Fibroblast of skin of right quadriceps (primary cell): ENCODE measurements around the gene DUSP12.

Experiments
- DNase-seq: peaks from one replicate; pipeline ENCODE4 v3.0.0-alpha.2; 2013

DUSP12 gene

GRCh38 chr1:161770250-161770649, 20.7 kb downstream of the DUSP12 start:
- no peak for DNase-seq

GRCh38 chr1:161771161-161771560, 21.6 kb downstream of the DUSP12 start:
- no peak for DNase-seq

GRCh38 chr1:161771973-161772372, 22.4 kb downstream of the DUSP12 start:
- no peak for DNase-seq

DNA sequence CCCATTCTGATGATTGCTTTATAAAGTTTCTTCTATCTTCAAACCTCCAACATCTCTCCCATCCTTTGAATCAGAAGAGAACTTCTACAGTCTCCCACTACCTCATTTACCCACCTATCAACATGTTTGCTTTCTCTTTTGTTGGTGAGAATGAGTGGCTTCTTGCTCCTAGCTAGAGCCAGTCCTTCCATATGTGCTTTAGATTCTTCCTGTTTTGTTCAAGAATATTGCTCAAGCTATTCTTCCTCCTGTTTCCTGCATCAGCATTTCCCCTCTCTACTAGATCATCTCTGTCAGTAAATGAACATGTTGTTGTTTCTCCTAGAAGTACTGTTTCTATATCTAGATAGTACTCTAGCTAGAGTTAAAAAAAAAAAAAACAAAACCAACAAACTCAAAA, 22.8 kb downstream of the DUSP12 start:
- DNase-seq = no peak

GRCh38 chr1:161773791-161774190, 24.2 kb downstream of the DUSP12 start:
- no peak for DNase-seq

- DNase-seq = no peak
Measured at GRCh38 chr1:161777261-161777660, 27.7 kb downstream of the DUSP12 start.

GRCh38 chr1:161778522-161778921, 28.9 kb downstream of the DUSP12 start:
- DNase-seq = no peak

DNA sequence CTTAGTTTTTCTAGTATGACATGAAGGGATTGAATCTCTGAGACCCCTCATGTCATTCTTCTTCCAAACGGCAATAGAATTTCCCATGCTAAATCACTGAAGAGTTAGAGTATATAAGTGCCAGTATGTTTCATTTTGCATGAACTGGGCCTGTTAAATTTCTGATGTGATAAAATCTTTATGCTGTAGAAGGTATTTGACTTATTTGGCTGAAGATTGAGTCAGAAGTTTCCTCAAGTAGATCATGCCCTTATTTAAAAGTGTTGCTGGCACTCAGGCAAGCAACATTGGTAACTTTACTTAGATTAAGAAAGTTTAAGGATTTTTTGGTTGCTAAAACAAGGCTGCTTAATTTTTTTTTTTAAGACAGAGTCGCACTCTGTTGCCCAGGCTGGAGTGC, 29.8 kb downstream of the DUSP12 start:
- no peak for DNase-seq

DNA sequence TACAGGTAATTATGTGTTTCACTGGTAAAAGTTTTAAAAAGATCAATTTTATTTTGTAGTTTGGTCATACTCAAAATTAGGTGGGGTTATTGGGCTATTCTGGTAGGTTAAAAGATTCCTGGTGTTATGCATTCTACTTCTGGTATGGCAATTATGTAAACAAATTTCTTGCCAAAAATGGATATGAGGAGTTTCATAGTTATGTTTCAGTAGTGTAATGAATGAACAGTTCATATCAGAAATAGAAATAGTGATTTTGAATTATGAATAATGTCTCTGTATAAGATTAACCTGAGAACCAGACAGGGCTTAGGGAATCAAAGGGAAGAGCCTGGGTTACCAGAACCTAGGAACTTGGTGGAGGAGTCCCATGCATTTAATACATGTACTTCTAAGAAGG, 32.4 kb downstream of the DUSP12 start:
- peak; percentile 17 for DNase-seq

- DNase-seq = no peak
Measured at GRCh38 chr1:161782886-161783285, 33.3 kb downstream of the DUSP12 start.

GRCh38 chr1:161784968-161785367, 35.4 kb downstream of the DUSP12 start:
- no peak for DNase-seq

- no peak for DNase-seq
Measured at GRCh38 chr1:161787355-161787754, 37.8 kb downstream of the DUSP12 start.

DNA sequence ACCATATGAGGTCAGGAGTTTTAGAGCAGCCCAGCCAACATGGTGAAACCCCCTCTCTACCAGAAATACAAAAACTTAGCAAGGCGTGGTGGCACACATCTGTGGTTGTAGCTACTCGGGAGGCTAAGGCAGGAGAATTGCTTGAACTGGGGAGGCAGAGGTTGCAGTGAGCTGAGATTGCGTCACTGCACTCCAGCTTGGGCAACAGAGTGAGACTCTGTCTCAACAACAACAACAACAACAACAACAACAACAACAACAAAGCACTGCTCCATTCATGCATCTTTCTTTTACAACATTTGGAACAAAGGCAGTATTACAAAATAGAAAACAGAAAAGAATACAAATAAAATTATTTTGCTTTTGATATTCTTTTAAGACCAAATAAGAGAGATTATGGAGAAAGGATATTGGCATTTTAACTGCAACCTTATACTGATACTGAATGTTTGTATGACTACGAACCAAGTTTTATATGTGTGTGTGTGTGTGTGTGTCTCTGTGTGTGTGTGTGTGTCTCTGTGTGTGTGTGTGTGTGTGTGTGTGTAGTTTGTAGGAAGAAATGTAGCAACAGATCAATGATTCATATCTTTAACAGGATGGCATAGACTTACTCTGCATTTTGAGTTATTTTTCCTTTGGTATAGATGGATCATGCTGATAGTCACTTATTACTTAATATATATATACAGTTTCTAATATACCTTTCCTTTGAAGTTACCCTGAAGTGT, 41.2 kb downstream of the DUSP12 start:
- DNase-seq = no peak

DNA sequence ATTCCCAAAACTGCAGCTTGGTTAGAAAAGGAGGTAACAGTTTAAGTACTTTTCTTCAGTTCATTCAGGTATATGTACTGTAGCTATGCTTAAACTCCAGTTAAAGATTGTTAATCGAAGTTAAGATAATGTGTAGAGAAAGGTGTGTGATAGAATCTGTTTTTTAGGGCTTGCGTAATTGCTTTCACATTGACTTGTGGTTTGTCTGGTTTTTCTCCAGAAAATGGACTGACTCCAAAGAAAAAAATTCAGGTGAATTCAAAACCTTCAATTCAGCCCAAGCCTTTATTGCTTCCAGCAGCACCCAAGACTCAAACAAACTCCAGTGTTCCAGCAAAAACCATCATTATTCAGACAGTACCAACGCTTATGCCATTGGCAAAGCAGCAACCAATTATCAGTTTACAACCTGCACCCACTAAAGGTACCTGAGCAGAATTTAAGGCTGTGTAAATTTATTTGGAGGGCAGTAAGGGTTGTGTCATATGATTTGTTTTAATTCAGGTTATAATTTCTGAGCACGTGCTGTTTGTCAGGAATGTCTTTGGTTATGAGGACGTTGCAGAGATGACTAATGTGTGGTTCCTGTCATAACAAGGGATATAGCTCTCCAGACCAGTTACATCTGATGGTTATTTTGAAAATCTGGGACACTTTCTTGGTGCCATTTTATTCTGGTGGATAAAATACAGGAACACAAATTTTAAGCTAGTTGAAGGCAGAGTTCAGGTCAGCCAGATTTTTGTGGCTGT, 42.5 kb downstream of the DUSP12 start:
- DNase-seq = peak; percentile 30

DNA sequence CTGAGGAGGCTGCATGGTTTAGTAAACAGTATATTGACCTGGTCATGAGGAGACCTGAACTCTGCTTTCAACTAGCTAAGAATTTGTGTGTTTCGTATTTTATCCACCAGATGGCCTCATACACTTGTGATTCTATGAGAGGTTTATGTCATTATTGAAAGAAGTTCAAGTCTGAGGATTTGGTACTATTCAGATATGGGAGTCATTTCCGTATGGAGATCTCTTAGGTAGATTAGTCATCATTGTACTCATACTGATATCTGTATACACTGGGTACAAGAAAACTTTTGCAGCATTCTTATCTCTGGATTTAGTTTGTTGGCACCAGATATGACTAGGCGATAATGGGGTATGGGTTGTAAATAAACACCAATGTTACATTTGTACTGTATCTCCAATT, 43.2 kb downstream of the DUSP12 start:
- DNase-seq = peak; percentile 84

- DNase-seq = no peak
Measured at GRCh38 chr1:161799792-161800191, 50.2 kb downstream of the DUSP12 start.

DNA sequence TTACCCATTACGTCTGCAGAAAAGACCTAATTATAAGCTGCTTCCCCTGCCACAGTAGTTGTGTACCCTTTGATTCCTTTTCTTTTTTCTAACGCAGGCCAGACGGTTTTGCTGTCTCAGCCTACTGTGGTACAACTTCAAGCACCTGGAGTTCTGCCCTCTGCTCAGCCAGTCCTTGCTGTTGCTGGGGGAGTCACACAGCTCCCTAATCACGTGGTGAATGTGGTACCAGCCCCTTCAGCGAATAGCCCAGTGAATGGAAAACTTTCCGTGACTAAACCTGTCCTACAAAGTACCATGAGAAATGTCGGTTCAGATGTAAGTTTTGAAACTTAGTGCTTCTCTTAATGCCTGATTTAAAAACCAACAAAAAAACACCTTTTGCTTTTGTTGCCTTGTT, 52.4 kb downstream of the DUSP12 start:
- no peak for DNase-seq

- no peak for DNase-seq
Measured at GRCh38 chr1:161803181-161803580, 53.6 kb downstream of the DUSP12 start.

GRCh38 chr1:161805399-161806197, 56.0 kb downstream of the DUSP12 start:
- peak; percentile 68 for DNase-seq
